Keratinocyte (primary cell): ENCODE measurements around the gene HS3ST6.

Experiments
- EZH2 ChIP-seq: IDR thresholded peaks from one replicate; pipeline ENCODE4 v1.6.1; 2012; ENCODE audit warnings: inconsistent platforms, mild to moderate bottlenecking, low read length, moderate library complexity
- TF ChIP-seq, protein P1 (sequence below), 3 experiments: IDR thresholded peaks in 1 of 3; conservative IDR thresholded peaks in 1 of 3; optimal IDR thresholded peaks in 1 of 3; 2 replicates in 2 of 3; 3 replicates in 1 of 3; pipeline versions ENCODE3 to v1.5.1; 2011; ENCODE audit warnings: low read length in 3 of 3, mild to moderate bottlenecking in 3 of 3, moderate library complexity in 2 of 3, control low read depth in 1 of 3, inconsistent platforms in 1 of 3; ENCODE audit not compliant: insufficient read depth in 2 of 3; ENCODE audit errors: extremely low read depth in 1 of 3

DNA sequence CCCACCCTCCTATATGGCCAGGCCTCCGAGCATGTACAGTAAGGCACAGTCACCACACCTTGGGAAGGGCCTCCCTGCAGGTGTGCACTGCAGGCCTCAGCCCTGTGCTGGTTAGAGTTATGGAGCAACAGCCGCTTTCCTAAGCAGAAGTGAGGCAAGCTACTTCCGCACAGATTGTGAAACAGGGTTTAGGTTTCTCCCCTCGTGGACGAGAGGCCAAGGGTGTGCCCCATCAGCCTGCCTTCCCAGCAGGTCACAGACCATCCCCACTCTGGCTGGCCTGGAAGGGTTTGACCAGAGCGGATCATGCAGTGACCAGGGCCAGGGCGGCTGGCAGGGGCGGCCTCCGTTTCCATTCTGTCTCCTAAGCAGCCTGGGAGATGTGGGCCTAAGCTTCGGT is 20.1 kb upstream of the HS3ST6 start:
- TF ChIP-seq, protein P1, sequence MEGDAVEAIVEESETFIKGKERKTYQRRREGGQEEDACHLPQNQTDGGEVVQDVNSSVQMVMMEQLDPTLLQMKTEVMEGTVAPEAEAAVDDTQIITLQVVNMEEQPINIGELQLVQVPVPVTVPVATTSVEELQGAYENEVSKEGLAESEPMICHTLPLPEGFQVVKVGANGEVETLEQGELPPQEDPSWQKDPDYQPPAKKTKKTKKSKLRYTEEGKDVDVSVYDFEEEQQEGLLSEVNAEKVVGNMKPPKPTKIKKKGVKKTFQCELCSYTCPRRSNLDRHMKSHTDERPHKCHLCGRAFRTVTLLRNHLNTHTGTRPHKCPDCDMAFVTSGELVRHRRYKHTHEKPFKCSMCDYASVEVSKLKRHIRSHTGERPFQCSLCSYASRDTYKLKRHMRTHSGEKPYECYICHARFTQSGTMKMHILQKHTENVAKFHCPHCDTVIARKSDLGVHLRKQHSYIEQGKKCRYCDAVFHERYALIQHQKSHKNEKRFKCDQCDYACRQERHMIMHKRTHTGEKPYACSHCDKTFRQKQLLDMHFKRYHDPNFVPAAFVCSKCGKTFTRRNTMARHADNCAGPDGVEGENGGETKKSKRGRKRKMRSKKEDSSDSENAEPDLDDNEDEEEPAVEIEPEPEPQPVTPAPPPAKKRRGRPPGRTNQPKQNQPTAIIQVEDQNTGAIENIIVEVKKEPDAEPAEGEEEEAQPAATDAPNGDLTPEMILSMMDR (optimal IDR thresholded peaks at IDR 0.05 in 1 of 3, IDR thresholded peaks at IDR 0.05 in 1 of 3, conservative IDR thresholded peaks at IDR 0.05 in 1 of 3; ENCODE audit: extremely low read depth in 1 of 3, insufficient read depth in 2 of 3, low read length in 3 of 3) = no peak
- no peak for TF ChIP-seq EZH2
